ACHN (cell line): Measurements from ENCODE around the gene WDHD1.
"Not testable (repeated sequence)": the region's sequence is repeated elsewhere in the genome, so short reads cannot be mapped to it uniquely, and the experiment has no call there.

Experiments used
- DNase-seq: peaks from one replicate; pipeline ENCODE4 v3.0.0-alpha.2; 2015
- in situ Hi-C: cut with HindIII; loops from 2 replicates; pipeline ENCODE4 v1.10.0; 2017; ENCODE audit warnings: low sequenced_read_pairs, low pct_ligation_motif_present, low pct_unique_long_range_greater_than_20kb

The WDHD1 gene

GRCh38 chr14:55051165-55051422, 24.2 kb upstream of the WDHD1 start:
- in situ Hi-C loops = no loop called here
- no peak for DNase-seq

GRCh38 chr14:55048900-55049436, 22.1 kb upstream of the WDHD1 start:
- in situ Hi-C loops = no loop called here
- no peak for DNase-seq

DNA sequence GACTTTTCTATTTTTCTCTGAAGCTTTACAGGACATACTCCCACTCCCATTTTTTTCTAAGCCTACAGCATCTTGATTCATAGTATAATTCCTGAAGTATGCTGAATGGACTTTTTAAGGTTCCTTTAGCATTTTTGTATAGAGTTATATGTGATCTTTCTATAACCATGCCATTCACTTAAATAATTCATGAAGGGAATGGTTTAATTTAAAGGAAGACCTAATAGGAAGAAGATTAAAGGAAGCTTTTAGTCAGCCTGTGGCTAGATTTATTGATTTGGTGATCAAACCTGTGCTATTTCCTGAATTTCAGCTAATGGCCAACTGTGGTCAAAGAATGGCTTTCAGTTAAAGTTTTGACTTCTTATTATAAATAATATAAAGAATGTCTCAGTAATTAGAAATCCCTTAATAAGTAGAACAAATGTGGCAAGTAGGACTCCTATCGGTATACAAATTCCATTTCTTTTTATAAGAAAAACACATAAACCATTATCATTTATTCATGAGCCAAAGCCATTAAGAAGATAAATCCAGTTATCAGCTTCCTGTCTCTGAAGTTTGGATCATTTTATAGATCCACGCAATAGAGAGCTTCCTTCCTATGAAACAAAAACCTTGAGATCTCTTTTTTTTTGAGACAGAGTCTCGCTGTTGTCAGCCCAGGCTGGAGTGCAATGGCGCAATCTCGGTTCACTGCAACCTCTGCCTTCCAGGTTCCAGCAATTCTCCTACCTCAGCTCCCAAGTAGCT, 20.6 kb upstream of the WDHD1 start:
- DNase-seq = no peak
- in situ Hi-C loops = no loop called here

GRCh38 chr14:55045087-55045486, 18.2 kb upstream of the WDHD1 start:
- in situ Hi-C loops = no loop called here
- no peak for DNase-seq

DNA sequence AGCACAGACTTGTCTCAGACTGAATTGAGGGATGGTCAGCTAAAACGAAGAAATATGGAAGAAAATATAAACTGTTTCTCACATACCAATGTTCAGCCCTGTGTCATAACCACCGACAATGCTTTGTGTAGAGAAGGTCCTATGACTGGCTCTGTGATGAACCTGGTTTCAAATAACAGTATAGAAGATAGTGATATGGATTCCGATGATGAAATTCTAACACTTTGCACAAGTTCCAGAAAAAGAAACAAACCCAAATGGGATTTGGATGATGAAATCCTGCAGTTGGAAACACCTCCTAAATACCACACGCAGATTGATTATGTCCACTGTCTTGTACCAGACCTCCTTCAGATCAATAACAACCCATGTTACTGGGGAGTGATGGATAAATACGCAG, 16.6 kb upstream of the WDHD1 start:
- DNase-seq = no peak
- in situ Hi-C loops = no loop called here

DNA sequence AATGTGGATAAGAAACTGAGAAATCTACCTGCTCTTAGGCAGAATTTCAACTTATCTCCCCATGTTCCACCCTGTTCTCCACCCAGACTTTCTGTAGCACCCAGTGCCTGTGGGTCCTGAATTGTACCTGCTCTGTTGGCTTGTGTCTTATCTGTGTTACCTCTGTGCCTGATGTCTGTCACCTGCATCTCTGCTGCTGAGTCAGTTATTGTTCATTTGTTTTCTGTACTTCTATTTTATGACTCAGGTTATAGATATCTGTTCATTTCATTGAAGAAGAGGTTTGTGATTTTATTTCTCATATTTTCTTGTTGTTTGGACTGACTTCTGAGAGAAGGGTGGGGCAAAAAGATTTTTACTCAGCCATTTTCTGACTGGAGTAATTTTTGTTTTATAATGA, 11.8 kb upstream of the WDHD1 start:
- DNase-seq = no peak
- in situ Hi-C loops = no loop called here

DNA sequence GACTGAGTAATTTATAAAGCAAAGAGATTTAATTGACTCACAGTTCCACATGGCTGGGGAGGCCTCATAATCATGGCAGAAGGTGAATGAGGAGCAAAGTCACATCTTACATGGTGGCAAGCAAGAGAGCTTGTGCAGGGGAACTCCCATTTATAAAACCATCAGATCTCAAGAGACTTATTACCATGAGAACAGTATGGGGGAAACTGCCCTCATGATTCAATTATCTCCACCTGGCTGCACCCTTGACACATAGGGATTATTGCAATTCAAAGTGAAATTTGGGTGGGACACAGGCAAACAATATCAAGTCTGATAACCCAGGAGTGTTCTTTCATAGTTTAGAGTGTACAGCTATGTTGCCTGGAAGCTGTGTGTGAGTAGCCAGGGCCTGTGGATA, 11.1 kb upstream of the WDHD1 start:
- in situ Hi-C loops, DNase-seq: not testable (repeated sequence)

DNA sequence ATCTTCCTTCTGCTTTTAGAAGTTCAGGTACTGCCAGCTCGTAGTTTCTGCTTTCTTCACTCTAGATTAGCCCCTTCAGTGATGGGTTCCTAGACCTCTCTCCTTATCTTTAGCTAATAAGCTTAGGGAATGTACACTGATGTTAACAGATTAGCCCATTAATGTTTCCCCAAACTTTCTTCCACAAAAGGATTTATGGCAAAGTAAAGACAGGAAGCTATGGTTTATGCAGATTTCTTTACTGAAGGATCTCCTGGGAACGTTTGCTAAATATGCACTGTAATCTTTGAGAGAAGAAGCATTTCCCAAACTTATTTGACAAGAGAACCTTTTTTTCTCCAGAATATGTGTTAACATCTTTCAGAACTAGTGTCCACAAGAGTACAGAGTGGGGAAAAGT, 4.3 kb upstream of the WDHD1 start:
- in situ Hi-C loops = no loop called here
- no peak for DNase-seq

DNA sequence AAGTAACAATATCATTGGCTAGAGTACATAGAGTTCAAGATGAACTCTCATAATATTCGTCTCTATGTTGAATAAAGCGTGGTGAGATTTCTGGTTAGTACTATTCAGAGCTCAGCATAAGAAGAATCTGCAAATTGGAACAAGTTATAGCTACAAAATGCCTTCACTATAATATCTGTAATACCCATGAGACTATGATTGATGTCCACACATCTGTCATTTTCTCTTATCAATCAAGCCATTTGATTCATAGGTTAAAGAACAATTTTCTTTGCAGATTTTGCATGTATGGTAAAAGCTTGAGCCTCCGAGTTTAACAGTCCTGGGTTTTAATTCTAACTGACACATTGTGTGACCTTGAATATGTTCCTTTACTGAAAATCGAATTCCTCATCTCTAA, 1.6 kb upstream of the WDHD1 start:
- no peak for DNase-seq
- in situ Hi-C loops = no loop called here

GRCh38 chr14:55028066-55028465, 1.2 kb upstream of the WDHD1 start:
- in situ Hi-C loops = no loop called here
- DNase-seq = no peak

- no peak for DNase-seq
- in situ Hi-C loops = no loop called here
Observed at GRCh38 chr14:55026441-55026792, 482 bp downstream of the WDHD1 start.

- no peak for DNase-seq
- in situ Hi-C loops = no loop called here
Observed at GRCh38 chr14:55025948-55026347, 951 bp downstream of the WDHD1 start.

DNA sequence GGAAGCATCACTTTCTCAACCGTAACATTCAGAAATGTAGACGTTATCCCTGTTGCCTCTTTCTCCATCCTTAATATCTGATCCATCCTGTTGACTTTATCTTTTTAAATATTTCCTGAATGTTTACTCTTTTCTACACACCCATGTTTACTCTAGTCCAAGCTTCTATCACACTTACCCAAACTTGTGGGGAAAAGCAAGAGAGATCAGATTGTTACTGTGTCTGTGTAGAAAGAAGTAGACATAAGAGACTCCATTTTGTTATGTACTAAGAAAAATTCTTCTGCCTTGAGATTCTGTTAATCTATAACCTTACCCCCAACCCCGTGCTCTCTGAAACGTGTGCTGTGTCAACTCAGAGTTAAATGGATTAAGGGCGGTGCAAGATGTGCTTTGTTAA, 2.5 kb downstream of the WDHD1 start:
- DNase-seq = not testable (repeated sequence)

DNA sequence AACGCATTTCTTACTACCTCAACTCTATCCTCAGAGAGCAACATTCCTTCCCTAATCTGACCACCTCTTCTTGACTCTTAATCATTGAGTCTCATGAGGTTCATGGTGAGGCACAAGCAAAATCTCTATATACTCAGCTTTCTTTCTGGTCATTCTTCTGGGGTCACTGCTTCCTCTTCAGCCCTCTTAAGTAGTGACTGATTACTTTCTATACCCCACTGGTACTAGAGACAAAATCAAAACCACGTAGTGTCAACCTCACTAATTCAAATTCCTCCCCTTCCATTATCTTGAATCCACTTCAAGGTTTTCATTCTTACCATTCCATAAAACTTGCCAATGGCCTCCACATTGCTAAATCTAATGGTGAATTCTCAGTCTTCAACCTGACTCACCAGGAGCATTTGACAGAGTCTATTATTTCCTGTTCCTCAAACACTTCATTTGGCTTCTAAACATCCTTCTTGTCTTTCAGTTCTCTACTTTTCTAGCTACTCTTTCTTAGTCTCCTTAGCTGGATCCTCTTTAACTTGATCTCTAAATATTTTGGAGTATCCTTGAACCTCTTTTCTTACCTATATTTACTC, 6.8 kb downstream of the WDHD1 start:
- peak; percentile 2 for DNase-seq
- in situ Hi-C loops = no loop called here

More for the DNA sequence above, 2.5 kb downstream of the WDHD1 start:
- in situ Hi-C loops = not testable (repeated sequence)

DNA sequence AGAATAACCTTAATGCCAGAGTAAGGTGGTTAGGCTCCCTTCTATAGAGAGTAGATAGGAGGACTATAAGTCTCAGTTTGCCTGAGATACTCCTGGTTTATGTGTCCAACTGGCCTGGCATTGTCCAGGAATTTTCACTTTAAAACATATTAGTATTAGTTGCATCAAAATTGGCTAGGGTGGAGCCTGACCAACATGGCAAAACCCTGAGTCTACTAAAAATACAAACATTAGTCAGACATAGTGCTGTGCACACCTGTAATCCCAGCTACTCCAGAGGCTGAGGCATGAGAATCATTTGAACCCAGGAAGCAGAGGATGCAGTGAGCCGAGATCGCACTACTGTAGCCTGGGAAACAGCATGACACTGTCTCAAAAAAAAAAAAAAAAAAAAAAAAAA, 11.9 kb downstream of the WDHD1 start:
- no peak for DNase-seq

GRCh38 chr14:55005071-55005470, 21.8 kb downstream of the WDHD1 start:
- DNase-seq = peak; percentile 7
- in situ Hi-C loops = no loop called here

More for the DNA sequence above, 11.9 kb downstream of the WDHD1 start:
- in situ Hi-C loops = no loop called here

GRCh38 chr14:55000381-55000780, 26.5 kb downstream of the WDHD1 start:
- in situ Hi-C loops = no loop called here
- DNase-seq = no peak

DNA sequence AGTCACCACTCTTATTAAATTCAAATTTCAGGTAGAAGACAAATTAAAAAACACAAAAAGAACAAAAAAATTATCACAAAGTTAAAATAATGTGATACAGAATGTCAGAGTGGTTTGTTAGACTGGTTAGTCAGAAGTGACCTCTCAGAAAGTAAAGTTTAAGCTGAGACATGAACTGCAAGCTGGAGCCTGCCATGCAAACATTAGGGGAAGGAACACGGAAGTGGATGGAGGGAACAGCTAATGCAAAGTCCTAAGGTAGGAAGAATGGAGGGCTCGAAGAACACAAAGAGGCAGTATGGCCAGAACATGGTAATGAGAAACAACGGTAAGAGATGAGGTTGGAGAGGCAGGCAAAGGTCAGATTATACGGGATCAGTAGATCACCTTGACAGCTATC, 41.7 kb downstream of the WDHD1 start:
- in situ Hi-C loops = no loop called here
- DNase-seq = no peak

DNA sequence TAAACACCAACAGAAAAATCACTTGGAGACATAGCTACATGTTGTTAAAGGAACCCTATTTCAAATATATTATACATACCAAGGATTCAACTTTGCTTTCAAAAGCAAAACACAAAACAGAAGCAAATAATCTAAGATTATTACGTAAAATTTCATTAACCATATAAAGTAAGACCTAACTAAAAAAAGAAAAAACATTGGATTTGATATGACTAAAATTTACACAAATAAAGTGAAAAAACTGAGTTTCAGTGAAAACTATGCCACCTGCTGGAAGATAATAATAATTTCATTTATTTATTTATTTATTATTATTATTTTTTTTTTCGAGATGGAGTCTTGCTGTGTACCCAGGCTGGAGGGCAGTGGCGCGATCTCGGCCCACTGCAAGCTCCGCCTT, 45.2 kb downstream of the WDHD1 start:
- peak; percentile 11 for DNase-seq
- in situ Hi-C loops = no loop called here

GRCh38 chr14:54979039-54979438, 47.9 kb downstream of the WDHD1 start:
- no peak for DNase-seq
- in situ Hi-C loops = no loop called here
